Natural killer cell (primary cell): Measurements from ENCODE around the gene UNC93A. TPM values are rescaled to one million over a fixed set of nuclear protein-coding genes. Genes with fewer than 3 reads are reported as not detected.
A peak's percentile ranks its signal among the peaks of the same experiment; 100 is the strongest.

Experiments used
- ATAC-seq, 3 donors: fragments of 150-1000 bp in 2 of 3; fragments of 200-7000 bp in 1 of 3; cut with Tn5 transposase; 1 replicate in 1 of 3; 2 replicates in 2 of 3; pipeline ENCODE4 v1.10.0; 2021; ENCODE audit warnings: mild to moderate bottlenecking in 2 of 3, moderate library complexity in 2 of 3
- DNase-seq, 2 donors: peaks; one replicate each; pipeline versions ENCODE4 v3.0.0 to v3.0.0-alpha.2; 2013 to 2021; ENCODE audit warnings: mixed read lengths in 1 of 2
- H3K27ac ChIP-seq: one replicate; pipeline ENCODE4 v1.5.1; 2013; ENCODE audit warnings: mild to moderate bottlenecking, low read length
- H3K27me3 ChIP-seq: one replicate; pipeline ENCODE4 v1.6.1; 2013; ENCODE audit warnings: low read length; ENCODE audit not compliant: control insufficient read depth, insufficient read depth
- H3K36me3 ChIP-seq: one replicate; pipeline ENCODE4 v1.6.1; 2013; ENCODE audit warnings: low read length; ENCODE audit not compliant: control insufficient read depth, insufficient read depth
- H3K4me1 ChIP-seq: one replicate; pipeline ENCODE4 v1.6.1; 2013; ENCODE audit warnings: low read length; ENCODE audit not compliant: control insufficient read depth, insufficient read depth
- H3K4me3 ChIP-seq: one replicate; pipeline ENCODE4 v1.5.1; 2013; ENCODE audit warnings: low read length
- H3K9me3 ChIP-seq: one replicate; pipeline ENCODE4 v1.6.1; 2013; ENCODE audit warnings: low read length; ENCODE audit not compliant: control insufficient read depth, insufficient read depth
- H3K27ac Mint-ChIP-seq, 2 donors: one replicate each; pipeline ENCODE4 v1.8.0; 2022; ENCODE audit warnings: mild to moderate bottlenecking in 2 of 2, mixed read lengths in 2 of 2, moderate library complexity in 1 of 2
- H3K27me3 Mint-ChIP-seq, 2 donors: one replicate each; pipeline ENCODE4 v1.8.0; 2022; ENCODE audit warnings: low read depth in 2 of 2, mixed read lengths in 2 of 2
- H3K36me3 Mint-ChIP-seq: one replicate; pipeline ENCODE4 v1.8.0; 2022; ENCODE audit warnings: mixed read lengths
- H3K4me1 Mint-ChIP-seq, 2 donors: one replicate each; pipeline ENCODE4 v1.8.0; 2022; ENCODE audit warnings: mixed read lengths in 2 of 2
- H3K4me3 Mint-ChIP-seq: one replicate; pipeline ENCODE4 v1.8.0; 2022; ENCODE audit warnings: mild to moderate bottlenecking, moderate library complexity, mixed read lengths
- H3K9me3 Mint-ChIP-seq, 2 donors: one replicate each; pipeline ENCODE4 v1.8.0; 2022; ENCODE audit warnings: mixed read lengths in 2 of 2
- WGBS: methylation state at CpG from one replicate; pipeline ENCODE4 v1.1.7; 2013; ENCODE audit warnings: missing lambda C conversion rate; ENCODE audit not compliant: insufficient coverage; 5-methylcytosine and 5-hydroxymethylcytosine counted together
- intact Hi-C: fragments of 100-400 bp; cut with micrococcal nuclease; formaldehyde crosslinking; loops from one replicate; pipeline ENCODE4 v1.14.2; 2022
- total RNA-seq, 4 donors: library from RNA; stranded (reverse); fragments of 120-200 nt in 1 of 4; gene quantifications; one replicate each; pipeline versions ENCODE4 v1.2.3 to v1.2.4, GENCODE V29; 2013 to 2022
- TF ChIP-seq, protein P1 (sequence below): fragments of 200-600 bp; IDR thresholded peaks from one replicate; pipeline ENCODE4 v1.8.0; 2022; ENCODE audit warnings: antibody characterized with exemption

UNC93A gene
- total RNA-seq, 3 donors from 2014 or later (not counting 1 experiment from before 2014, with no cell fraction given), result not detected

- 91% methylated on average over 4 of the region's 4 CpGs for WGBS
- peaks cover 8 to 12% of the 10 kb centered on the region in 2 donors for H3K4me1 Mint-ChIP-seq
- H3K9me3 Mint-ChIP-seq, result no peaks in the 10 kb centered on the region
- no peaks in the 10 kb centered on the region for H3K9me3 ChIP-seq
- no peak overlapping the region for H3K27ac ChIP-seq
- TF ChIP-seq, protein P1, sequence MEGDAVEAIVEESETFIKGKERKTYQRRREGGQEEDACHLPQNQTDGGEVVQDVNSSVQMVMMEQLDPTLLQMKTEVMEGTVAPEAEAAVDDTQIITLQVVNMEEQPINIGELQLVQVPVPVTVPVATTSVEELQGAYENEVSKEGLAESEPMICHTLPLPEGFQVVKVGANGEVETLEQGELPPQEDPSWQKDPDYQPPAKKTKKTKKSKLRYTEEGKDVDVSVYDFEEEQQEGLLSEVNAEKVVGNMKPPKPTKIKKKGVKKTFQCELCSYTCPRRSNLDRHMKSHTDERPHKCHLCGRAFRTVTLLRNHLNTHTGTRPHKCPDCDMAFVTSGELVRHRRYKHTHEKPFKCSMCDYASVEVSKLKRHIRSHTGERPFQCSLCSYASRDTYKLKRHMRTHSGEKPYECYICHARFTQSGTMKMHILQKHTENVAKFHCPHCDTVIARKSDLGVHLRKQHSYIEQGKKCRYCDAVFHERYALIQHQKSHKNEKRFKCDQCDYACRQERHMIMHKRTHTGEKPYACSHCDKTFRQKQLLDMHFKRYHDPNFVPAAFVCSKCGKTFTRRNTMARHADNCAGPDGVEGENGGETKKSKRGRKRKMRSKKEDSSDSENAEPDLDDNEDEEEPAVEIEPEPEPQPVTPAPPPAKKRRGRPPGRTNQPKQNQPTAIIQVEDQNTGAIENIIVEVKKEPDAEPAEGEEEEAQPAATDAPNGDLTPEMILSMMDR, result no peak
- H3K27me3 Mint-ChIP-seq, result peaks cover 36 to 44% of the 10 kb centered on the region in 2 donors
- H3K4me1 ChIP-seq, result peaks cover 9% of the 10 kb centered on the region
- H3K36me3 Mint-ChIP-seq, result no peaks in the 10 kb centered on the region
- no peak overlapping the region for H3K4me3 ChIP-seq
- H3K36me3 ChIP-seq, result no peaks in the 10 kb centered on the region
- no peak overlapping the region for H3K27ac Mint-ChIP-seq
- no peak overlapping the region for H3K4me3 Mint-ChIP-seq
- peaks cover 2% of the 10 kb centered on the region for H3K27me3 ChIP-seq
- intact Hi-C loops, result no loop called here
- ATAC-seq, result no peak
- no peak for DNase-seq
Measured at GRCh38 chr6:167345960-167346359, 54.8 kb downstream of the UNC93A start.

- Mint-ChIP-seq H3K36me3 (no peaks in the 10 kb centered on the region), H3K27me3 (peaks cover 37 to 44% of the 10 kb centered on the region in 2 donors), H3K4me3 (no peak overlapping the region), H3K9me3 (no peaks in the 10 kb centered on the region), H3K27ac (no peak overlapping the region), H3K4me1 (peaks cover 18 to 20% of the 10 kb centered on the region in 2 donors)
- TF ChIP-seq, protein P1, result no peak
- ATAC-seq (no peak), DNase-seq (no peak)
- Histone ChIP-seq H3K4me1 (peaks cover 15% of the 10 kb centered on the region), H3K9me3 (no peaks in the 10 kb centered on the region), H3K27ac (no peak overlapping the region), H3K27me3 (peaks cover 2% of the 10 kb centered on the region), H3K36me3 (no peaks in the 10 kb centered on the region), H3K4me3 (no peak overlapping the region)
- intact Hi-C loops, result no loop called here
- 78% methylated on average over 8 of the region's 8 CpGs for whole genome bisulfite sequencing
Measured at GRCh38 chr6:167347226-167347625, 56.1 kb downstream of the UNC93A start.

DNA sequence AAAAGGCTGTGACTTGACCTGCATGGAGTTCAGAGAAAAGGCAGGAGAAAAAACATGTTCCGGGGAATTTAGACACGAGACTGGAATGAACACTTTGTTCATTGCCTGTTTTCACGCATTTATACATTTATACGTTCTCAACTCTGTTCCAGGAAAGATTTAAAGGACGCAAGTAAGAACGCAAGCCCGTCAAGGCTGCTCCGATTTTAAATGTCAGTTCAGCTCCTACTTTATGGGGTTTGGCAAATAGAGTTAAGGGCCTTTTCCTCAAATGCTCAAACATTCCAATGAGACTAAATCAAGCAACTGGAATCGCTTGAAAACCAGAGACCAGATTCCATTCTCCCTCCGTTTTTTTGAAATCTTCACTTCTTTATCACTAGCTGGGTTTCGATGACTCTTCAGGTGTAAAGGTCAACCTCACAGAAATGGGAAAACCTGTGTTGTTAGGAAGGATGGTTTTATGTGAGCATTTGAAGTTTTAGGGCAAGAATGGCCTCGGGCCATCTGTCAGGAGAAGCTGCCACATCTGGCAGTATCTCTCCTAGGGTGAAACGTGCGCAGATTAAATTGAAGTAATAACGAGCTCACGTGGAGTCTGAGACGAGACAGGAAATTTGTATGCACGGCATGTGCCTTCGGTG lies 58.6 kb downstream of the UNC93A start:
- peaks cover 46 to 49% of the 10 kb centered on the region in 2 donors for H3K27me3 Mint-ChIP-seq
- H3K9me3 ChIP-seq, result no peaks in the 10 kb centered on the region
- 61% methylated on average over 18 of the region's 19 CpGs for WGBS
- H3K27me3 ChIP-seq, result peaks cover 2% of the 10 kb centered on the region
- H3K36me3 ChIP-seq, result no peaks in the 10 kb centered on the region
- peaks cover 15% of the 10 kb centered on the region for H3K4me1 ChIP-seq
- H3K9me3 Mint-ChIP-seq, result no peaks in the 10 kb centered on the region
- DNase-seq, result no peak
- H3K27ac ChIP-seq, result no peak overlapping the region
- ATAC-seq, result no peak
- intact Hi-C loops, result no loop called here
- H3K4me3 Mint-ChIP-seq, result peak overlapping the region; percentile 79
- H3K4me1 Mint-ChIP-seq, result peaks cover 18 to 20% of the 10 kb centered on the region in 2 donors
- no peak overlapping the region for H3K27ac Mint-ChIP-seq
- H3K4me3 ChIP-seq, result no peak overlapping the region
- TF ChIP-seq, protein P1, result no peak
- no peaks in the 10 kb centered on the region for H3K36me3 Mint-ChIP-seq

DNA sequence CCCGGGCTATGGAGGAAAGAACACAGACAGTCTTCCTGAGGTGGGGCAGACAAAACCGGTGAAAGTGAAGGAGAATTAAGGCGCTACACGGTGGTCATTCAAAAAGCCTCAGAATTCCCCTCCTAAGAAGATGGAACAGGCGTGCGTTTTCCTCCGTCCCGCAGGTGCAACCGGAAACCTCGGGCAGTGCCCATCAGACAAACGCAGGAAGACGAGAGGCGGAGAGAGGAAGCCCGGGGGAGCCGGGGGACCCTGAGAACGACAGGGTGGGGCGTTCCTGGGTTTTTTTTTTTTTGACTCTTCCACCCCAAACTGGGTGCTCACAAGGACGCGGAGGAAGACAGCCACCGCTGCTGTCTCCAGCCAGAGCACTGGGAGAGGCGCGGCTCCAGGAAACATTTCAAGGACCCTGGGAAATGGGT lies 59.2 kb downstream of the UNC93A start:
- no peaks in the 10 kb centered on the region for H3K9me3 ChIP-seq
- H3K27ac ChIP-seq, result no peak overlapping the region
- H3K36me3 Mint-ChIP-seq, result no peaks in the 10 kb centered on the region
- H3K4me1 Mint-ChIP-seq, result peaks cover 18 to 20% of the 10 kb centered on the region in 2 donors
- peaks cover 46 to 54% of the 10 kb centered on the region in 2 donors for H3K27me3 Mint-ChIP-seq
- peaks cover 2% of the 10 kb centered on the region for H3K27me3 ChIP-seq
- under 1% methylated on average over 22 of the region's 22 CpGs for WGBS
- H3K4me3 Mint-ChIP-seq, result peak overlapping the region; percentile 79
- no peak for ATAC-seq
- no peaks in the 10 kb centered on the region for H3K36me3 ChIP-seq
- TF ChIP-seq, protein P1, result no peak
- no peak overlapping the region for H3K27ac Mint-ChIP-seq
- H3K4me1 ChIP-seq, result peaks cover 15% of the 10 kb centered on the region
- no peaks in the 10 kb centered on the region for H3K9me3 Mint-ChIP-seq
- intact Hi-C loops, result no loop called here
- H3K4me3 ChIP-seq, result no peak overlapping the region
- DNase-seq, result peak in 1 of 2 donors; percentile 51
